ENCODE data around the gene S100A14. TPM values are rescaled to one million over a fixed set of nuclear protein-coding genes. Genes with fewer than 3 reads are reported as not detected.

Gene S100A14
- total and polyA plus RNA-seq, 2 of the 4 experiments (the other 2 are of a cell fraction), result 0.10 TPM; not detected in 1

DNA sequence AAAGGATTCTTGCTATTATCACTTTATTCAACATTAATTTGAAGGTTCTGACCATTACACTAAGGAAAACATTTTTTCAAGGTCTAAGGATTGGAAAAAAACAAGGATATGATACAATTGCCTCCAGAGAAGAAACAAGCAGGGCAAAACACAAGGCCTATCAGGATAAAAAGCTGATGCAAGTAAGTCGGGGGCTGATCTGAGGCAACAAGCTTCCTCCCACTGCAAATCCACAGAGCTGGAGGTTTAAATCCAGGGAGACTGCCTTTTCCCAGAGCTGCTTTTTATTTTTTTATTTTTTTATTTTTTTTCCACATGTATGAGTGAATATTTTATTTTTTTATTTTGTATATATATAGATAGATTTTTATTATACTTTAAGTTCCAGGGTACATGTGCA lies 31.1 kb downstream of the S100A14 start:
- H2BK20ac ChIP-seq (ENCODE audit: low read depth, low read length), result no peak overlapping the region
- H4K20me1 ChIP-seq (ENCODE audit: insufficient read depth, low read length), result no peaks in the 10 kb centered on the region
- no peak overlapping the region for H3K23ac ChIP-seq (ENCODE audit: low read depth, low read length)
- H2BK120ac ChIP-seq (ENCODE audit: low read depth, low read length), result no peak overlapping the region
- no peaks in the 10 kb centered on the region for H3K9me1 ChIP-seq (ENCODE audit: insufficient read depth, low read length)
- H3K36me3 ChIP-seq (ENCODE audit: control insufficient read depth, insufficient read depth, low read length), result no peaks in the 10 kb centered on the region
- H2BK5ac ChIP-seq (ENCODE audit: low read depth, low read length, poor library complexity, severe bottlenecking), result no peak overlapping the region
- no peak overlapping the region for H3K9ac ChIP-seq (ENCODE audit: low read depth, low read length)
- no peak overlapping the region for H2BK15ac ChIP-seq (ENCODE audit: low read depth, low read length)
- H3K9me3 ChIP-seq (ENCODE audit: control insufficient read depth, insufficient read depth, low read length), result no peaks in the 10 kb centered on the region
- no peak for DNase-seq
- H4K8ac ChIP-seq (ENCODE audit: low read depth in 2 of 2, low read length in 2 of 2), result no peak overlapping the region
- no peak overlapping the region for H3K56ac ChIP-seq (ENCODE audit: extremely low read depth, insufficient read depth, low read length)
- no peak overlapping the region for H2AK9ac ChIP-seq (replicated peaks; ENCODE audit: low read depth, low read length, poor library complexity)
- no TSS peak for BruUV-seq (replicated peaks)
- no peaks in the 10 kb centered on the region for H3K27me3 ChIP-seq (ENCODE audit: control insufficient read depth, insufficient read depth, low read length)
- H3K27ac ChIP-seq (ENCODE audit: insufficient read depth, low read length), result no peak overlapping the region
- peaks cover 2% of the 10 kb centered on the region; the same call in 1 of the 2 replicates for H3K4me1 ChIP-seq (ENCODE audit: control insufficient read depth, insufficient read depth, low read length)
- H3K18ac ChIP-seq (ENCODE audit: low read depth, low read length), result no peak overlapping the region
- in situ Hi-C loops (cut with MboI; ENCODE audit: low sequenced_read_pairs), result no loop called here
- H2AFZ ChIP-seq (replicated peaks; ENCODE audit: low read length, poor library complexity), result no peak overlapping the region
- ChIA-PET POLR2A (ENCODE audit: unreplicated experiment) (no interaction called here), CTCF (interaction anchor here (0.6 kb wide), 1 partner anchor 36 kb away, joined by 3 read pairs; the partner anchor contains the start of gene S100A3)
- TF ChIP-seq BHLHE40 (IDR thresholded peaks at IDR 0.05; ENCODE audit: low read depth, low read length) (no peak), RFX5 (IDR thresholded peaks at IDR 0.05; ENCODE audit: low read depth, low read length) (no peak), MAFK (IDR thresholded peaks at IDR 0.05; ENCODE audit: low read depth, low read length) (no peak), MXI1 (IDR thresholded peaks at IDR 0.05; ENCODE audit: borderline replicate concordance, low read depth, low read length) (no peak)
- TF ChIP-seq, protein P1, sequence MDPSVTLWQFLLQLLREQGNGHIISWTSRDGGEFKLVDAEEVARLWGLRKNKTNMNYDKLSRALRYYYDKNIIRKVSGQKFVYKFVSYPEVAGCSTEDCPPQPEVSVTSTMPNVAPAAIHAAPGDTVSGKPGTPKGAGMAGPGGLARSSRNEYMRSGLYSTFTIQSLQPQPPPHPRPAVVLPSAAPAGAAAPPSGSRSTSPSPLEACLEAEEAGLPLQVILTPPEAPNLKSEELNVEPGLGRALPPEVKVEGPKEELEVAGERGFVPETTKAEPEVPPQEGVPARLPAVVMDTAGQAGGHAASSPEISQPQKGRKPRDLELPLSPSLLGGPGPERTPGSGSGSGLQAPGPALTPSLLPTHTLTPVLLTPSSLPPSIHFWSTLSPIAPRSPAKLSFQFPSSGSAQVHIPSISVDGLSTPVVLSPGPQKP (IDR thresholded peaks at IDR 0.05; ENCODE audit: borderline replicate concordance, low read depth, low read length), result no peak
- H3K4me2 ChIP-seq (ENCODE audit: low read depth, low read length), result no peak overlapping the region
- no peak overlapping the region for H3K14ac ChIP-seq (replicated peaks; ENCODE audit: low read depth, low read length)
- no peak overlapping the region for H3K4ac ChIP-seq (ENCODE audit: low read depth, low read length)
- dilution Hi-C loops (cut with HindIII; ENCODE audit: low sequenced_read_pairs, unreplicated experiment), result no loop called here
- no peak for ATAC-seq (ENCODE audit: low read depth)
- no CpG with 5 or more reads among the region's 1 CpG for WGBS, 2 experiments (ENCODE audit: extremely low coverage in 2 of 2, insufficient read length in 1 of 2)
- no peak overlapping the region for H4K91ac ChIP-seq (ENCODE audit: insufficient read depth, low read depth, low read length)
- intact Hi-C loops (cut with micrococcal nuclease), result no loop called here
- H3K79me1 ChIP-seq (ENCODE audit: low read depth in 1 of 2, low read length in 2 of 2), result no peaks in the 10 kb centered on the region
- no peak overlapping the region for H3K4me3 ChIP-seq (ENCODE audit: insufficient read depth, low read depth, low read length)
- H2AK5ac ChIP-seq (ENCODE audit: low read depth, low read length), result no peak overlapping the region
- H4K5ac ChIP-seq (ENCODE audit: low read depth, low read length), result no peak overlapping the region
